Measurements from ENCODE around the gene SETD4.

- TF ChIP-seq, protein P1, sequence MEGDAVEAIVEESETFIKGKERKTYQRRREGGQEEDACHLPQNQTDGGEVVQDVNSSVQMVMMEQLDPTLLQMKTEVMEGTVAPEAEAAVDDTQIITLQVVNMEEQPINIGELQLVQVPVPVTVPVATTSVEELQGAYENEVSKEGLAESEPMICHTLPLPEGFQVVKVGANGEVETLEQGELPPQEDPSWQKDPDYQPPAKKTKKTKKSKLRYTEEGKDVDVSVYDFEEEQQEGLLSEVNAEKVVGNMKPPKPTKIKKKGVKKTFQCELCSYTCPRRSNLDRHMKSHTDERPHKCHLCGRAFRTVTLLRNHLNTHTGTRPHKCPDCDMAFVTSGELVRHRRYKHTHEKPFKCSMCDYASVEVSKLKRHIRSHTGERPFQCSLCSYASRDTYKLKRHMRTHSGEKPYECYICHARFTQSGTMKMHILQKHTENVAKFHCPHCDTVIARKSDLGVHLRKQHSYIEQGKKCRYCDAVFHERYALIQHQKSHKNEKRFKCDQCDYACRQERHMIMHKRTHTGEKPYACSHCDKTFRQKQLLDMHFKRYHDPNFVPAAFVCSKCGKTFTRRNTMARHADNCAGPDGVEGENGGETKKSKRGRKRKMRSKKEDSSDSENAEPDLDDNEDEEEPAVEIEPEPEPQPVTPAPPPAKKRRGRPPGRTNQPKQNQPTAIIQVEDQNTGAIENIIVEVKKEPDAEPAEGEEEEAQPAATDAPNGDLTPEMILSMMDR (conservative IDR thresholded peaks at IDR 0.05 in 1 of 2, IDR thresholded peaks at IDR 0.05 in 1 of 2; ENCODE audit: low read depth in 1 of 2, low read length in 2 of 2) = no peak
- no peak for TF ChIP-seq EZH2 (IDR thresholded peaks at IDR 0.05; ENCODE audit: low read length, missing control alignments)
Observed at GRCh38 chr21:36005018-36005417, 55.3 kb downstream of the SETD4 start.
